ENCODE data around the gene MLF1. TPM values are rescaled to one million over a fixed set of nuclear protein-coding genes. Genes with fewer than 3 reads are reported as not detected.

The MLF1 gene
- total RNA-seq, 1 donor from 2014 or later: 31.1 TPM

GRCh38 chr3:158574646-158575045 lies 3.7 kb downstream of the MLF1 start:
- DNase-seq (ENCODE audit: low spot score): no peak

- no peak for DNase-seq (ENCODE audit: low spot score)
Measured at GRCh38 chr3:158590223-158590622, 19.2 kb downstream of the MLF1 start.

- no peak for DNase-seq (ENCODE audit: low spot score)
Measured at GRCh38 chr3:158600787-158601186, 29.8 kb downstream of the MLF1 start.

GRCh38 chr3:158602227-158602626 lies 31.2 kb downstream of the MLF1 start:
- no peak for DNase-seq (ENCODE audit: low spot score)

- DNase-seq (ENCODE audit: low spot score): no peak
Measured at GRCh38 chr3:158617982-158618875, 47.2 kb downstream of the MLF1 start.

- no peak for DNase-seq (ENCODE audit: low spot score)
Measured at GRCh38 chr3:158625881-158626280, 54.9 kb downstream of the MLF1 start.

GRCh38 chr3:158631981-158632380 lies 61.0 kb downstream of the MLF1 start:
- DNase-seq (ENCODE audit: low spot score): no peak

GRCh38 chr3:158640646-158641045 lies 69.7 kb downstream of the MLF1 start:
- no peak for DNase-seq (ENCODE audit: low spot score)

GRCh38 chr3:158642005-158642404 lies 71.0 kb downstream of the MLF1 start:
- DNase-seq (ENCODE audit: low spot score): no peak

- no peak for DNase-seq (ENCODE audit: low spot score)
Measured at GRCh38 chr3:158642474-158643210, 71.6 kb downstream of the MLF1 start.

- DNase-seq (ENCODE audit: low spot score): peak; percentile 98
Measured at GRCh38 chr3:158644345-158644908, 73.4 kb downstream of the MLF1 start, which contains the start of gene GFM1. Gene GFM1 (plus strand): TSS chr3:158644527. CDS start chr3:158644635, 108 bp downstream.

- no peak for DNase-seq (ENCODE audit: low spot score)
Measured at GRCh38 chr3:158649791-158650190, 78.8 kb downstream of the MLF1 start.

- DNase-seq (ENCODE audit: low spot score): no peak
Measured at GRCh38 chr3:158651192-158651591, 80.2 kb downstream of the MLF1 start.

GRCh38 chr3:158652463-158652862 lies 81.5 kb downstream of the MLF1 start:
- no peak for DNase-seq (ENCODE audit: low spot score)

Other genes with a start within 250 kb of the MLF1 start
- gene GFM1, start 73.3 kb downstream of the MLF1 start, total RNA-seq (ENCODE audit: insufficient read depth, low replicate concordance): 38.0 TPM
- gene LXN, start 101.5 kb downstream of the MLF1 start, total RNA-seq (ENCODE audit: insufficient read depth, low replicate concordance): 11.8 TPM
- 2.6 TPM for gene RARRES1, start 161.3 kb downstream of the MLF1 start, total RNA-seq (ENCODE audit: insufficient read depth, low replicate concordance)
- 55.6 TPM for gene MFSD1, start 230.9 kb downstream of the MLF1 start, total RNA-seq (ENCODE audit: insufficient read depth, low replicate concordance)